H1 (cell line): ENCODE results near the gene ELFN2. TPM values are rescaled to one million over a fixed set of nuclear protein-coding genes. Genes with fewer than 3 reads are reported as not detected.

Experiments used
- CTCF ChIA-PET: fragments of 300-600 bp; sonication (Branson Sonifier 250); formaldehyde crosslinking; loops from one replicate; lab custom pipeline; 2021; ENCODE audit not compliant: partially characterized antibody; lab: Charles Lee
- POLR2A ChIA-PET: fragments of 300-600 bp; sonication (Branson Sonifier 250); formaldehyde crosslinking; loops from one replicate; lab custom pipeline; 2021; ENCODE audit warnings: inconsistent platforms; ENCODE audit not compliant: partially characterized antibody; lab: Charles Lee
- DNase-seq, 2 experiments: peaks; one replicate each; pipeline versions ENCODE4 v3.0.0 to v3.0.0-alpha.2; 2010 to 2022; ENCODE audit warnings: low spot score in 2 of 2, low read depth in 1 of 2, mixed read lengths in 1 of 2
- FAIRE-seq: peaks from 2 replicates; lab custom pipeline; 2011; peaks lifted over from hg19 to GRCh38; lab: Jason Lieb, UNC
- H2AFZ ChIP-seq: 2 replicates; pipeline ENCODE4 v1.8.1; 2012; ENCODE audit warnings: low read length, inconsistent platforms
- H2AK5ac ChIP-seq: 2 replicates; pipeline ENCODE4 v1.6.1; 2013; ENCODE audit warnings: low read depth, low read length
- H2BK120ac ChIP-seq: replicated peaks from 2 replicates; pipeline ENCODE3; 2013; ENCODE audit warnings: low read depth, low read length, inconsistent platforms
- H2BK12ac ChIP-seq: 2 replicates; pipeline ENCODE4 v1.6.1; 2013; ENCODE audit warnings: low read depth, low read length
- H2BK15ac ChIP-seq: 2 replicates; pipeline ENCODE4 v1.6.1; 2013; ENCODE audit warnings: low read length
- H2BK20ac ChIP-seq: 2 replicates; pipeline ENCODE4 v1.6.1; 2013; ENCODE audit warnings: low read length
- H2BK5ac ChIP-seq: 2 replicates; pipeline ENCODE4 v1.6.1; 2013; ENCODE audit warnings: low read depth, low read length
- H3K14ac ChIP-seq: 2 replicates; pipeline ENCODE4 v1.6.1; 2013; ENCODE audit warnings: inconsistent platforms; ENCODE audit not compliant: insufficient read length
- H3K18ac ChIP-seq: 2 replicates; pipeline ENCODE4 v1.6.1; 2013; ENCODE audit warnings: low read length; ENCODE audit errors: extremely low read depth
- H3K23ac ChIP-seq: 2 replicates; pipeline ENCODE4 v1.6.1; 2013; ENCODE audit warnings: inconsistent platforms; ENCODE audit not compliant: insufficient read length
- H3K23me2 ChIP-seq: 2 replicates; pipeline ENCODE4 v1.6.1; 2013; ENCODE audit warnings: low read depth, low read length
- H3K27ac ChIP-seq: 2 replicates; pipeline ENCODE4 v1.6.1; 2011; ENCODE audit warnings: low read depth, low read length, inconsistent platforms
- H3K27me3 ChIP-seq, 4 experiments: replicated peaks in 1 of 4; 1 replicate in 1 of 4; 2 replicates in 3 of 4; pipeline versions ENCODE4 v1.6.1 to v1.8.1; 2011 to 2013; ENCODE audit warnings: low read length in 3 of 4, mild to moderate bottlenecking in 3 of 4, inconsistent platforms in 2 of 4, mixed read lengths in 2 of 4, moderate library complexity in 1 of 4; ENCODE audit not compliant: control insufficient read depth in 3 of 4, insufficient read depth in 3 of 4; ENCODE audit errors: extremely low read depth in 1 of 4
- H3K36me3 ChIP-seq, 4 experiments: 2 replicates each; pipeline versions ENCODE4 v1.6.1 to v1.8.1; 2011 to 2013; ENCODE audit warnings: mild to moderate bottlenecking in 4 of 4, low read length in 3 of 4, moderate library complexity in 2 of 4, control low read depth in 1 of 4, inconsistent platforms in 1 of 4; ENCODE audit not compliant: insufficient read depth in 4 of 4, control insufficient read depth in 2 of 4
- H3K4ac ChIP-seq: replicated peaks from 2 replicates; pipeline ENCODE3; 2013; ENCODE audit warnings: low read length, low read depth, mixed read lengths, inconsistent platforms; ENCODE audit not compliant: insufficient read length
- H3K4me1 ChIP-seq, 4 experiments: replicated peaks in 1 of 4; 1 replicate in 1 of 4; 2 replicates in 3 of 4; pipeline versions ENCODE4 v1.6.1 to v1.8.1; 2011 to 2013; ENCODE audit warnings: low read length in 3 of 4, inconsistent platforms in 2 of 4, mixed read lengths in 1 of 4; ENCODE audit not compliant: insufficient read depth in 4 of 4, control insufficient read depth in 3 of 4
- H3K4me2 ChIP-seq, 2 experiments: 2 replicates each; pipeline versions ENCODE4 v1.6.1 to v1.8.1; 2011 to 2013; ENCODE audit warnings: low read depth in 2 of 2, low read length in 2 of 2, control low read depth in 1 of 2, inconsistent platforms in 1 of 2, mild to moderate bottlenecking in 1 of 2; ENCODE audit not compliant: insufficient read depth in 1 of 2
- H3K4me3 ChIP-seq, 4 experiments: fragments of 200-600, 300-600 bp in 1 of 4; sonication (generic), shearing (Covaris generic), sonication (Bioruptor Twin) in 1 of 4; 2 replicates each; pipeline versions ENCODE4 v1.5.1 to v1.8.1; 2011 to 2016; ENCODE audit warnings: low read length in 4 of 4, low read depth in 3 of 4, control low read depth in 2 of 4, inconsistent platforms in 2 of 4, mild to moderate bottlenecking in 2 of 4, mixed read lengths in 1 of 4, moderate library complexity in 1 of 4; ENCODE audit not compliant: insufficient read depth in 2 of 4; ENCODE audit errors: extremely low read depth in 1 of 4
- H3K56ac ChIP-seq: replicated peaks from 2 replicates; pipeline ENCODE3; 2013; ENCODE audit warnings: low read depth, mild to moderate bottlenecking, mixed read lengths, low read length, inconsistent platforms; ENCODE audit not compliant: insufficient read length
- H3K79me1 ChIP-seq: 2 replicates; pipeline ENCODE4 v1.6.1; 2013; ENCODE audit warnings: low read depth, low read length, control low read depth
- H3K79me2 ChIP-seq, 2 experiments: 2 replicates each; pipeline versions ENCODE4 v1.6.1 to v1.8.1; 2012 to 2013; ENCODE audit warnings: low read length in 2 of 2, mild to moderate bottlenecking in 2 of 2, inconsistent platforms in 1 of 2; ENCODE audit not compliant: insufficient read depth in 2 of 2, control insufficient read depth in 1 of 2
- H3K9ac ChIP-seq, 4 experiments: replicated peaks in 1 of 4; 1 replicate in 1 of 4; 2 replicates in 3 of 4; pipeline versions ENCODE4 v1.6.1 to v1.8.1; 2011 to 2013; ENCODE audit warnings: low read depth in 3 of 4, low read length in 3 of 4, control low read depth in 2 of 4, mild to moderate bottlenecking in 2 of 4, moderate library complexity in 2 of 4, inconsistent platforms in 1 of 4; ENCODE audit errors: extremely low read depth in 1 of 4
- H3K9me3 ChIP-seq, 2 experiments: 2 replicates each; pipeline versions ENCODE4 v1.6.1 to v1.8.1; 2012 to 2013; ENCODE audit warnings: mild to moderate bottlenecking in 2 of 2, moderate library complexity in 2 of 2, control low read depth in 1 of 2, inconsistent platforms in 1 of 2, low read depth in 1 of 2, low read length in 1 of 2, mixed read lengths in 1 of 2; ENCODE audit not compliant: insufficient read depth in 2 of 2
- H4K20me1 ChIP-seq, 2 experiments: replicated peaks in 1 of 2; 2 replicates each; pipeline versions ENCODE3 to v1.8.1; 2011 to 2013; ENCODE audit warnings: inconsistent platforms in 2 of 2, low read length in 2 of 2, mild to moderate bottlenecking in 1 of 2; ENCODE audit not compliant: insufficient read depth in 2 of 2, control insufficient read depth in 1 of 2
- H4K5ac ChIP-seq: 2 replicates; pipeline ENCODE4 v1.6.1; 2013; ENCODE audit warnings: low read length, low read depth, mixed read lengths, inconsistent platforms; ENCODE audit not compliant: insufficient read length
- H4K8ac ChIP-seq: 2 replicates; pipeline ENCODE4 v1.8.0; 2013; ENCODE audit warnings: mild to moderate bottlenecking, moderate library complexity, low read length, inconsistent platforms; ENCODE audit not compliant: insufficient read depth; ENCODE audit errors: extremely low read depth
- H4K91ac ChIP-seq: replicated peaks from 2 replicates; pipeline ENCODE3; 2013; ENCODE audit warnings: low read length, mixed read lengths, inconsistent platforms; ENCODE audit not compliant: insufficient read length
- BACH1 ChIP-seq: IDR thresholded peaks from 2 replicates; pipeline ENCODE4 v1.6.1; 2012; ENCODE audit warnings: low read length, improper control_type of control experiment
- GABPA ChIP-seq: IDR thresholded peaks from 2 replicates; pipeline ENCODE4 v1.6.1; 2011; ENCODE audit warnings: mild to moderate bottlenecking, low read length, moderate library complexity, borderline replicate concordance; ENCODE audit not compliant: insufficient read depth
- HDAC2 ChIP-seq, 2 experiments: fragments of 300-600 bp in 1 of 2; sonication (generic) in 1 of 2; IDR thresholded peaks; 2 replicates each; pipeline ENCODE4 v1.6.1; 2011 to 2012; ENCODE audit warnings: low read depth in 2 of 2, low read length in 2 of 2, mild to moderate bottlenecking in 2 of 2, moderate library complexity in 2 of 2, borderline replicate concordance in 1 of 2, inconsistent platforms in 1 of 2
- KDM1A ChIP-seq: fragments of 200-600, 300-600 bp; sonication (generic); IDR thresholded peaks from 2 replicates; pipeline ENCODE4 v1.7.1; 2016; ENCODE audit warnings: mild to moderate bottlenecking, low read length, borderline replicate concordance
- KDM4A ChIP-seq: IDR thresholded peaks from one replicate; pipeline ENCODE4 v1.7.1; 2012; ENCODE audit warnings: low read depth, mild to moderate bottlenecking, moderate library complexity, low read length, inconsistent platforms; ENCODE audit not compliant: severe bottlenecking
- SUZ12 ChIP-seq: fragments of 200-600 bp; sonication (generic); IDR thresholded peaks from 2 replicates; pipeline ENCODE4 v1.6.1; 2012; ENCODE audit warnings: mild to moderate bottlenecking, inconsistent platforms, low read length, moderate library complexity, mixed read lengths
- ZNF274 ChIP-seq: IDR thresholded peaks from 2 replicates; pipeline ENCODE4 v1.7.0; 2012; ENCODE audit warnings: low read length, borderline replicate concordance; ENCODE audit errors: extremely low read depth
- WGBS, 2 experiments: shearing (Covaris generic) in 1 of 2; methylation state at CpG; one replicate each; pipeline versions ENCODE4 v1.1.6 to v1.1.7; 2013 to 2015; ENCODE audit warnings: low lambda C conversion rate in 2 of 2, mixed read lengths in 2 of 2, inconsistent platforms in 1 of 2, low coverage in 1 of 2, missing lambda C conversion rate in 1 of 2; ENCODE audit not compliant: insufficient replicate concordance in 2 of 2, insufficient coverage in 1 of 2, insufficient read length in 1 of 2; ENCODE audit errors: extremely low coverage in 1 of 2, missing lambda C conversion rate in 1 of 2; 5-methylcytosine and 5-hydroxymethylcytosine counted together
- polyA plus RNA-seq, 7 experiments: library from polyadenylated mRNA; depleted of rRNA in 3 of 7; stranded (reverse) in 5 of 7; unstranded in 2 of 7; fragments of >200 nt in 5 of 7; fragments of 200-250 nt in 2 of 7; gene quantifications; 1 replicate in 5 of 7; 2 replicates in 1 of 7; 4 replicates in 1 of 7; pipeline versions ENCODE4 v1.2.1 to v1.2.3, GENCODE V29; 2011 to 2013; ENCODE audit warnings: missing spikeins in 2 of 7, mixed read lengths in 2 of 7
- total RNA-seq: library from RNA; stranded (reverse); fragmentation: NEBNext Ultra II Directional; extraction: Animal tissue kit (Norgen Biotek cat#: 25700); gene quantifications from 2 replicates; pipeline ENCODE4 v1.2.1, GENCODE V29; 2021

Gene ELFN2
- total and polyA plus RNA-seq, 2 of the 8 experiments (the other 6 are each of a cell fraction or from before 2014, with no cell fraction given): 0.63 to 0.88 TPM

GRCh38 chr22:37324340-37325038 lies 102.8 kb downstream of the ELFN2 start:
- H4K91ac ChIP-seq: no peak overlapping the region
- CTCF ChIA-PET: interaction anchor here (0.8 to 6.1 kb wide), 14 partner anchors 9 to 133 kb away, joined by 3 to 56 read pairs (median 4); no protein-coding TSS in a partner anchor
- FAIRE-seq (no peak), DNase-seq (no peak)
- H3K14ac ChIP-seq: no peak overlapping the region
- H3K4ac ChIP-seq: no peak overlapping the region
- peak overlapping the region; percentile 86 for H2BK20ac ChIP-seq
- 15% methylated on average over 31 of the region's 51 CpGs; no CpG with 5 or more reads in 1 of the 2 experiments for WGBS, 2 experiments
- peak overlapping the region; percentile 30; the same call in 1 of the 2 replicates for H2BK5ac ChIP-seq
- H2BK15ac ChIP-seq: peak overlapping the region; percentile 63; the same call in 1 of the 2 replicates
- no peak overlapping the region for H3K56ac ChIP-seq
- H3K4me1 ChIP-seq: peaks cover 7 to 18% (median 12%) of the 10 kb centered on the region in 4 experiments
- no peak overlapping the region for H3K9ac ChIP-seq
- peak overlapping the region; percentile 75 for H3K18ac ChIP-seq
- no peak overlapping the region for H2AFZ ChIP-seq
- no peak overlapping the region for H4K5ac ChIP-seq
- H3K36me3 ChIP-seq: no peaks in the 10 kb centered on the region
- H2BK120ac ChIP-seq: no peak overlapping the region
- H3K27ac ChIP-seq: no peak overlapping the region
- H2BK12ac ChIP-seq: peak overlapping the region; percentile 71; the same call in 1 of the 2 replicates
- no peak overlapping the region for H2AK5ac ChIP-seq
- peak overlapping the region; percentile 10 to 53 (median 28); a peak in 7 of 8 replicates for H3K4me3 ChIP-seq
- peaks cover 9% of the 10 kb centered on the region; the same call in 1 of the 2 replicates for H3K23me2 ChIP-seq
- no peaks in the 10 kb centered on the region for H3K9me3 ChIP-seq
- no peaks in the 10 kb centered on the region for H4K20me1 ChIP-seq
- H3K4me2 ChIP-seq: peak overlapping the region; percentile 51 to 62
- POLR2A ChIA-PET: interaction anchor here (1.4 kb wide), 1 partner anchor 19 kb away, joined by 3 read pairs; no protein-coding TSS in a partner anchor
- peaks cover 0 to 27% (median 17%) of the 10 kb centered on the region in 4 experiments; a peak in 6 of 7 replicates for H3K27me3 ChIP-seq
- H3K23ac ChIP-seq: no peak overlapping the region
- TF ChIP-seq KDM4A (peak; percentile 57), SUZ12 (peak; percentile 46; the same call in 1 of the 2 replicates), BACH1 (peak; percentile 49; the same call in 1 of the 2 replicates), KDM1A (peak; percentile 91), HDAC2 (IDR thresholded peaks at IDR 0.05; ENCODE audit: borderline replicate concordance in 1 of 2, low read depth in 2 of 2, low read length in 2 of 2) (0 out of 4 replicates have a peak, but pooled peaks have one; percentile 37 to 47), ZNF274 (no peak), GABPA (no peak)
- H3K79me1 ChIP-seq: no peaks in the 10 kb centered on the region
- H3K79me2 ChIP-seq: no peaks in the 10 kb centered on the region
- 0 out of 2 replicates have a peak overlapping the region, but pooled peaks have one; percentile 9 for H4K8ac ChIP-seq
